Activated CD8-positive, alpha-beta T cell treated with anti-CD3 and anti-CD28 coated beads for 36 hours (primary cell): ENCODE measurements around the gene MRPS11. TPM values are rescaled to one million over a fixed set of nuclear protein-coding genes. Genes with fewer than 3 reads are reported as not detected.
"Not testable (repeated sequence)": the region's sequence is repeated elsewhere in the genome, so short reads cannot be mapped to it uniquely, and the experiment has no call there.

Experiments used
- ATAC-seq: fragments of 200-7000 bp; cut with Tn5 transposase; one replicate; pipeline ENCODE4 v1.10.0; 2021; ENCODE audit warnings: mild to moderate bottlenecking, moderate library complexity
- CTCF ChIA-PET: fragments of 350-600 bp; sonication (Branson Sonifier 250); formaldehyde crosslinking; loops from one replicate; lab custom pipeline; 2021; ENCODE audit warnings: antibody characterized with exemption; lab: Charles Lee
- POLR2A ChIA-PET: fragments of 350-600 bp; sonication (Branson Sonifier 250); formaldehyde crosslinking; loops from one replicate; lab custom pipeline; 2021; ENCODE audit warnings: antibody characterized with exemption; lab: Charles Lee
- DNase-seq: peaks from one replicate; pipeline ENCODE4 v3.0.0-alpha.2; 2020
- H3K27ac Mint-ChIP-seq: one replicate; pipeline ENCODE4 v1.8.0; 2021; ENCODE audit warnings: mild to moderate bottlenecking, mixed read lengths
- H3K27me3 Mint-ChIP-seq: one replicate; pipeline ENCODE4 v1.8.0; 2021; ENCODE audit warnings: mixed read lengths
- H3K36me3 Mint-ChIP-seq: one replicate; pipeline ENCODE4 v1.8.0; 2021; ENCODE audit warnings: low read depth, mixed read lengths
- H3K4me1 Mint-ChIP-seq: one replicate; pipeline ENCODE4 v1.8.0; 2021; ENCODE audit warnings: low read depth, mixed read lengths
- H3K4me3 Mint-ChIP-seq: one replicate; pipeline ENCODE4 v1.8.0; 2021; ENCODE audit warnings: mild to moderate bottlenecking, moderate library complexity, mixed read lengths
- H3K9me3 Mint-ChIP-seq: one replicate; pipeline ENCODE4 v1.8.0; 2021; ENCODE audit warnings: mixed read lengths
- CTCF ChIP-seq: fragments of 200-600 bp; IDR thresholded peaks from one replicate; pipeline ENCODE4 v1.8.0; 2022; ENCODE audit warnings: antibody characterized with exemption, mild to moderate bottlenecking
- intact Hi-C: fragments of 100-400 bp; cut with micrococcal nuclease; formaldehyde crosslinking; loops from one replicate; pipeline ENCODE4 v1.10.0; 2022
- total RNA-seq, 2 experiments: library from RNA; stranded (reverse); gene quantifications; one replicate each; pipeline ENCODE4 v1.2.3, GENCODE V29; 2021

The MRPS11 gene
- total RNA-seq, 2 experiments from 2014 or later = 54.3 to 55.4 TPM

- Mint-ChIP-seq H3K27ac (no peak overlapping the region), H3K9me3 (no peaks in the 10 kb centered on the region), H3K36me3 (no peaks in the 10 kb centered on the region), H3K4me3 (no peak overlapping the region), H3K27me3 (peaks cover 4% of the 10 kb centered on the region), H3K4me1 (no peaks in the 10 kb centered on the region)
- DNase-seq = no peak
- no peak for ATAC-seq
- intact Hi-C loops = no loop called here
- ChIA-PET POLR2A (no interaction called here), CTCF (interaction anchor here (0.7 to 1.2 kb wide), 3 partner anchors 21 to 146 kb away, joined by 3 read pairs; no protein-coding TSS in a partner anchor)
- no peak for TF ChIP-seq CTCF
These were observed 38.5 kb upstream of the MRPS11 start for GRCh38 chr15:88428805-88429605.

GRCh38 chr15:88430051-88430450 is 37.5 kb upstream of the MRPS11 start:
- H3K36me3 Mint-ChIP-seq = no peaks in the 10 kb centered on the region
- no peak for DNase-seq
- H3K27me3 Mint-ChIP-seq = peaks cover 4% of the 10 kb centered on the region
- no peaks in the 10 kb centered on the region for H3K9me3 Mint-ChIP-seq
- no peaks in the 10 kb centered on the region for H3K4me1 Mint-ChIP-seq
- intact Hi-C loops = no loop called here
- ChIA-PET CTCF (no interaction called here), POLR2A (interaction anchor here (0.8 kb wide), 1 partner anchor 33 kb away, joined by 3 read pairs; no protein-coding TSS in a partner anchor)
- no peak for ATAC-seq
- TF ChIP-seq CTCF = no peak
- no peak overlapping the region for H3K27ac Mint-ChIP-seq
- H3K4me3 Mint-ChIP-seq = no peak overlapping the region

- no peaks in the 10 kb centered on the region for H3K36me3 Mint-ChIP-seq
- TF ChIP-seq CTCF = no peak
- H3K27me3 Mint-ChIP-seq = peaks cover 3% of the 10 kb centered on the region
- no peaks in the 10 kb centered on the region for H3K9me3 Mint-ChIP-seq
- ATAC-seq (no peak), DNase-seq (no peak)
- no peaks in the 10 kb centered on the region for H3K4me1 Mint-ChIP-seq
- POLR2A ChIA-PET = no interaction called here
- no peak overlapping the region for H3K27ac Mint-ChIP-seq
- CTCF ChIA-PET = no interaction called here
- H3K4me3 Mint-ChIP-seq = no peak overlapping the region
- intact Hi-C loops = no loop called here
These were observed 36.1 kb upstream of the MRPS11 start for GRCh38 chr15:88431441-88431840.

GRCh38 chr15:88433046-88433685 is 34.3 kb upstream of the MRPS11 start:
- no peak for TF ChIP-seq CTCF
- Mint-ChIP-seq H3K4me3 (no peak overlapping the region), H3K27ac (no peak overlapping the region), H3K27me3 (peaks cover 8% of the 10 kb centered on the region), H3K9me3 (no peaks in the 10 kb centered on the region), H3K4me1 (no peaks in the 10 kb centered on the region), H3K36me3 (no peaks in the 10 kb centered on the region)
- ChIA-PET POLR2A (no interaction called here), CTCF (no interaction called here)
- ATAC-seq (no peak), DNase-seq (no peak)
- intact Hi-C loops = no loop called here

GRCh38 chr15:88434106-88434505 is 33.4 kb upstream of the MRPS11 start:
- DNase-seq, H3K36me3 Mint-ChIP-seq, intact Hi-C loops, CTCF ChIA-PET, H3K27ac Mint-ChIP-seq, H3K27me3 Mint-ChIP-seq, H3K9me3 Mint-ChIP-seq, ATAC-seq, POLR2A ChIA-PET, H3K4me3 Mint-ChIP-seq, H3K4me1 Mint-ChIP-seq: not testable (repeated sequence)
